WTC11 (cell line): ENCODE data around the gene SP140L. TPM values are rescaled to one million over a fixed set of nuclear protein-coding genes. Genes with fewer than 3 reads are reported as not detected.

Experiments
- ATAC-seq: fragments of 200-7000 bp; cut with Tn5 transposase; 2 replicates; pipeline ENCODE4 v1.10.0; 2021; ENCODE audit warnings: mild to moderate bottlenecking, moderate library complexity
- CTCF ChIA-PET: fragments of 300-600 bp; sonication (Branson Sonifier 250); formaldehyde crosslinking; loops from one replicate; lab custom pipeline; 2021; ENCODE audit warnings: antibody characterized with exemption; lab: Charles Lee
- POLR2A ChIA-PET: fragments of 350-600 bp; sonication (Branson Sonifier 250); formaldehyde crosslinking; loops from one replicate; lab custom pipeline; 2021; ENCODE audit warnings: antibody characterized with exemption; lab: Charles Lee
- DNase-seq: peaks from one replicate; pipeline ENCODE4 v3.0.0; 2021; ENCODE audit warnings: low spot score
- H3K27ac Mint-ChIP-seq: 2 replicates; pipeline ENCODE4 v1.8.0; 2021; ENCODE audit warnings: mixed read lengths
- H3K27me3 Mint-ChIP-seq: 2 replicates; pipeline ENCODE4 v1.8.0; 2021; ENCODE audit warnings: low read depth, mild to moderate bottlenecking, moderate library complexity, mixed read lengths
- H3K36me3 Mint-ChIP-seq: 2 replicates; pipeline ENCODE4 v1.8.0; 2021; ENCODE audit warnings: mixed read lengths
- H3K4me1 Mint-ChIP-seq: 2 replicates; pipeline ENCODE4 v1.8.0; 2022; ENCODE audit warnings: mixed read lengths
- H3K4me3 Mint-ChIP-seq: 2 replicates; pipeline ENCODE4 v1.8.0; 2021; ENCODE audit warnings: mild to moderate bottlenecking, moderate library complexity, mixed read lengths
- H3K9me3 Mint-ChIP-seq: 2 replicates; pipeline ENCODE4 v1.8.0; 2021; ENCODE audit warnings: mixed read lengths
- ATF1 ChIP-seq: sonication (generic); formaldehyde crosslinking; IDR thresholded peaks from 2 replicates; pipeline ENCODE4 v1.8.1; 2023; ENCODE audit warnings: mild to moderate bottlenecking, moderate library complexity, missing genetic modification reagents
- EMX1 ChIP-seq: fragments of 250-450 bp; sonication (Bioruptor Pico); IDR thresholded peaks from 2 replicates; pipeline ENCODE4 v1.8.0; 2021; ENCODE audit warnings: mild to moderate bottlenecking
- ETV6 ChIP-seq: sonication (generic); formaldehyde crosslinking; IDR thresholded peaks from 2 replicates; pipeline ENCODE4 v1.8.1; 2022; ENCODE audit warnings: mild to moderate bottlenecking, missing genetic modification reagents
- GRHL2 ChIP-seq: fragments of 250-450 bp; sonication (Bioruptor Pico); IDR thresholded peaks from 2 replicates; pipeline ENCODE4 v1.8.0; 2022; ENCODE audit warnings: mild to moderate bottlenecking, moderate library complexity; ENCODE audit not compliant: insufficient replicate concordance, severe bottlenecking
- HMGA2 ChIP-seq: fragments of 250-450 bp; sonication (Bioruptor Pico); IDR thresholded peaks from 2 replicates; pipeline ENCODE4 v1.4.0; 2021; ENCODE audit warnings: mild to moderate bottlenecking, moderate library complexity
- NR3C1 ChIP-seq: sonication (generic); formaldehyde crosslinking; conservative IDR thresholded peaks from 2 replicates; pipeline ENCODE4 v1.8.1; 2023; ENCODE audit warnings: low read depth, mild to moderate bottlenecking, missing genetic modification reagents
- ZNF138 ChIP-seq: sonication (generic); formaldehyde crosslinking; conservative IDR thresholded peaks from 2 replicates; pipeline ENCODE4 v1.8.1; 2022; ENCODE audit warnings: mild to moderate bottlenecking, moderate library complexity, missing genetic modification reagents
- ZNF219 ChIP-seq: sonication (generic); formaldehyde crosslinking; IDR thresholded peaks from 2 replicates; pipeline ENCODE4 v1.8.0; 2023; ENCODE audit warnings: missing genetic modification reagents, mild to moderate bottlenecking, borderline replicate concordance
- total RNA-seq: library from RNA; stranded (reverse); gene quantifications from 3 replicates; pipeline ENCODE4 v1.2.3, GENCODE V29; 2021
- TF ChIP-seq, protein P1 (sequence below): sonication (generic); formaldehyde crosslinking; IDR thresholded peaks from 2 replicates; pipeline ENCODE4 v1.8.1; 2022; ENCODE audit warnings: mild to moderate bottlenecking, missing genetic modification reagents, moderate library complexity, borderline replicate concordance
- TF ChIP-seq, protein P2 (sequence below): sonication (generic); formaldehyde crosslinking; IDR thresholded peaks from 2 replicates; pipeline ENCODE4 v1.8.1; 2022; ENCODE audit warnings: missing genetic modification reagents, borderline replicate concordance
- TF ChIP-seq, protein P3 (sequence below): sonication (generic); formaldehyde crosslinking; IDR thresholded peaks from 2 replicates; pipeline ENCODE4 v1.8.0; 2023; ENCODE audit warnings: mild to moderate bottlenecking, missing genetic modification reagents
- TF ChIP-seq, protein P4 (sequence below): sonication (generic); formaldehyde crosslinking; IDR thresholded peaks from 2 replicates; pipeline ENCODE4 v1.8.1; 2023; ENCODE audit warnings: mild to moderate bottlenecking, missing genetic modification reagents
- TF ChIP-seq, protein P5 (sequence below): sonication (generic); formaldehyde crosslinking; IDR thresholded peaks from 2 replicates; pipeline ENCODE4 v1.8.1; 2023; ENCODE audit warnings: mild to moderate bottlenecking, missing genetic modification reagents, borderline replicate concordance
- TF ChIP-seq, protein P6 (sequence below): sonication (generic); formaldehyde crosslinking; IDR thresholded peaks from 2 replicates; pipeline ENCODE4 v1.8.1; 2023; ENCODE audit warnings: mild to moderate bottlenecking, moderate library complexity, missing genetic modification reagents

SP140L gene
- total RNA-seq, 1 experiment from 2014 or later = 3.2 TPM

DNA sequence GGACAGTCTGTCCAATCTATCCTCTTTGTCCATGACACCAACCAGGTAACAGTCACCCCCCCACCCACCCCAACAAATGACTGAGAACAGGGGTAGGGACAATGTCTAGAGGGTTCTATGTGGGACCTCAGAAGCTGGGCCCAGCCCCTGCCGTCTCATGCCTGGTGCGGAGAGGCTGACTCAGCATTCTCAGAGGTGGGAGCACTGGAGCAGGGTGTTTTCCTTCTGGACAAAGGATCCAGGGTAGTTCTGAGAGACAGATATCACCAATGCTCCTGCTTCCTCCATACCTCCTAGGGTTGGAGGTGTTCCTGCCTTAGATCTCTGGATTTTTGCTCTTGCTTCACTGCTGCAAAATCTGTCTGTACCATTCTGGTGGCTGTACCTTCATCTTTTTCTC lies 55.1 kb downstream of the SP140L start (continued):
- TF ChIP-seq, protein P1, sequence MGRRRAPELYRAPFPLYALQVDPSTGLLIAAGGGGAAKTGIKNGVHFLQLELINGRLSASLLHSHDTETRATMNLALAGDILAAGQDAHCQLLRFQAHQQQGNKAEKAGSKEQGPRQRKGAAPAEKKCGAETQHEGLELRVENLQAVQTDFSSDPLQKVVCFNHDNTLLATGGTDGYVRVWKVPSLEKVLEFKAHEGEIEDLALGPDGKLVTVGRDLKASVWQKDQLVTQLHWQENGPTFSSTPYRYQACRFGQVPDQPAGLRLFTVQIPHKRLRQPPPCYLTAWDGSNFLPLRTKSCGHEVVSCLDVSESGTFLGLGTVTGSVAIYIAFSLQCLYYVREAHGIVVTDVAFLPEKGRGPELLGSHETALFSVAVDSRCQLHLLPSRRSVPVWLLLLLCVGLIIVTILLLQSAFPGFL = no peak
- no peak for TF ChIP-seq HMGA2 (CRISPR knock-in tag)

DNA sequence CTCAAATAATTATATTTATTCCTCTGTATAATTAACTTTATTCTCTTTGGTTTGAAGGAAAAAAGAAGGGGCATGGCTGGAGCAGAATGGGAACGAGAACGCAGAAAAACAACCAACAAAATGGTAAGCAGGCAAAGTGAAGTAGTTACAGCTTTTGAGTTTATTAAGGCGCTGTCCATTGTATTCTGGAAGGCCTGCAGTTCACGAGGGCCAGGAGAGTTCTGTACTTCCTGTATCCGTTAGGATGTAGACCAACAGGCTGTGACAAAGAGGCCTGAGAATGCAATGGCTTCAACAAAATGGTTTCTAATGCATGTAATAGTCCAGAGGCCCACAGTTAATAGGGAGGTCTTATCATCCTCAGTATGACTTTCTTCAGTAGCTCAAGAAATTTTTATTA lies 56.5 kb downstream of the SP140L start:
- DNase-seq (no peak), ATAC-seq (no peak)
- H3K9me3 Mint-ChIP-seq = no peaks in the 10 kb centered on the region
- H3K27ac Mint-ChIP-seq = no peak overlapping the region
- TF ChIP-seq, protein P2, sequence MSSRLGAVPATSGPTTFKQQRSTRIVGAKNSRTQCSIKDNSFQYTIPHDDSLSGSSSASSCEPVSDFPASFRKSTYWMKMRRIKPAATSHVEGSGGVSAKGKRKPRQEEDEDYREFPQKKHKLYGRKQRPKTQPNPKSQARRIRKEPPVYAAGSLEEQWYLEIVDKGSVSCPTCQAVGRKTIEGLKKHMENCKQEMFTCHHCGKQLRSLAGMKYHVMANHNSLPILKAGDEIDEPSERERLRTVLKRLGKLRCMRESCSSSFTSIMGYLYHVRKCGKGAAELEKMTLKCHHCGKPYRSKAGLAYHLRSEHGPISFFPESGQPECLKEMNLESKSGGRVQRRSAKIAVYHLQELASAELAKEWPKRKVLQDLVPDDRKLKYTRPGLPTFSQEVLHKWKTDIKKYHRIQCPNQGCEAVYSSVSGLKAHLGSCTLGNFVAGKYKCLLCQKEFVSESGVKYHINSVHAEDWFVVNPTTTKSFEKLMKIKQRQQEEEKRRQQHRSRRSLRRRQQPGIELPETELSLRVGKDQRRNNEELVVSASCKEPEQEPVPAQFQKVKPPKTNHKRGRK (CRISPR knock-in tag) = no peak
- TF ChIP-seq NR3C1 (CRISPR knock-in tag) (no peak), GRHL2 (CRISPR knock-in tag) (no peak), ATF1 (CRISPR knock-in tag) (no peak), EMX1 (CRISPR knock-in tag) (no peak)
- TF ChIP-seq, protein P3, sequence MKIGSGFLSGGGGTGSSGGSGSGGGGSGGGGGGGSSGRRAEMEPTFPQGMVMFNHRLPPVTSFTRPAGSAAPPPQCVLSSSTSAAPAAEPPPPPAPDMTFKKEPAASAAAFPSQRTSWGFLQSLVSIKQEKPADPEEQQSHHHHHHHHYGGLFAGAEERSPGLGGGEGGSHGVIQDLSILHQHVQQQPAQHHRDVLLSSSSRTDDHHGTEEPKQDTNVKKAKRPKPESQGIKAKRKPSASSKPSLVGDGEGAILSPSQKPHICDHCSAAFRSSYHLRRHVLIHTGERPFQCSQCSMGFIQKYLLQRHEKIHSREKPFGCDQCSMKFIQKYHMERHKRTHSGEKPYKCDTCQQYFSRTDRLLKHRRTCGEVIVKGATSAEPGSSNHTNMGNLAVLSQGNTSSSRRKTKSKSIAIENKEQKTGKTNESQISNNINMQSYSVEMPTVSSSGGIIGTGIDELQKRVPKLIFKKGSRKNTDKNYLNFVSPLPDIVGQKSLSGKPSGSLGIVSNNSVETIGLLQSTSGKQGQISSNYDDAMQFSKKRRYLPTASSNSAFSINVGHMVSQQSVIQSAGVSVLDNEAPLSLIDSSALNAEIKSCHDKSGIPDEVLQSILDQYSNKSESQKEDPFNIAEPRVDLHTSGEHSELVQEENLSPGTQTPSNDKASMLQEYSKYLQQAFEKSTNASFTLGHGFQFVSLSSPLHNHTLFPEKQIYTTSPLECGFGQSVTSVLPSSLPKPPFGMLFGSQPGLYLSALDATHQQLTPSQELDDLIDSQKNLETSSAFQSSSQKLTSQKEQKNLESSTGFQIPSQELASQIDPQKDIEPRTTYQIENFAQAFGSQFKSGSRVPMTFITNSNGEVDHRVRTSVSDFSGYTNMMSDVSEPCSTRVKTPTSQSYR (CRISPR knock-in tag) = no peak
- TF ChIP-seq, protein P4, sequence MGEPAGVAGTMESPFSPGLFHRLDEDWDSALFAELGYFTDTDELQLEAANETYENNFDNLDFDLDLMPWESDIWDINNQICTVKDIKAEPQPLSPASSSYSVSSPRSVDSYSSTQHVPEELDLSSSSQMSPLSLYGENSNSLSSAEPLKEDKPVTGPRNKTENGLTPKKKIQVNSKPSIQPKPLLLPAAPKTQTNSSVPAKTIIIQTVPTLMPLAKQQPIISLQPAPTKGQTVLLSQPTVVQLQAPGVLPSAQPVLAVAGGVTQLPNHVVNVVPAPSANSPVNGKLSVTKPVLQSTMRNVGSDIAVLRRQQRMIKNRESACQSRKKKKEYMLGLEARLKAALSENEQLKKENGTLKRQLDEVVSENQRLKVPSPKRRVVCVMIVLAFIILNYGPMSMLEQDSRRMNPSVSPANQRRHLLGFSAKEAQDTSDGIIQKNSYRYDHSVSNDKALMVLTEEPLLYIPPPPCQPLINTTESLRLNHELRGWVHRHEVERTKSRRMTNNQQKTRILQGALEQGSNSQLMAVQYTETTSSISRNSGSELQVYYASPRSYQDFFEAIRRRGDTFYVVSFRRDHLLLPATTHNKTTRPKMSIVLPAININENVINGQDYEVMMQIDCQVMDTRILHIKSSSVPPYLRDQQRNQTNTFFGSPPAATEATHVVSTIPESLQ (CRISPR knock-in tag) = no peak
- H3K4me3 Mint-ChIP-seq = no peak overlapping the region
- H3K4me1 Mint-ChIP-seq = no peaks in the 10 kb centered on the region
- ChIA-PET POLR2A (no interaction called here), CTCF (interaction anchor here (0.8 kb wide), 1 partner anchor 224 kb away, joined by 4 read pairs; no protein-coding TSS in a partner anchor)
- H3K27me3 Mint-ChIP-seq = no peaks in the 10 kb centered on the region
- no peaks in the 10 kb centered on the region for H3K36me3 Mint-ChIP-seq

DNA sequence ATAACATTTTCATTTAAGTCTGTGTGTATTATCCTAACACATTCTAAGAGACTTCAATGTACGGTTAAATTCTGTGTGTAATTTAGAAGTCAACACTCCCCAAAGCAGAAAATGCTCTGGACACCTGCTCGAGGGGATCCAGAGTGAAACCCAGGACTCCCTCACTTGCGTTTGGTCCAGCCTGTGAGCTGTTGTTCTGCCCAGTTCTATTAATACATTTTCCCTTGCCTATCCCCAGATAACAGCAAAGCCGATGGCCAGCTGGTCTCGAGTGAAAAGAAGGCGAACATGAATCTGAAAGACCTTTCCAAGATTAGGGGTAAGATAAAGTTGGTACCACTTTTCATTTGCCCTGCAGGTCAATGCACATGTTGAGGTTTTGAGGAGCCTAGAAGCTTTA lies 58.0 kb downstream of the SP140L start:
- Mint-ChIP-seq H3K4me3 (no peak overlapping the region), H3K27me3 (no peaks in the 10 kb centered on the region), H3K4me1 (no peaks in the 10 kb centered on the region), H3K9me3 (no peaks in the 10 kb centered on the region), H3K36me3 (no peaks in the 10 kb centered on the region), H3K27ac (no peak overlapping the region)
- no peak for DNase-seq
- no peak for ATAC-seq
- no peak for TF ChIP-seq HMGA2 (CRISPR knock-in tag)
- TF ChIP-seq, protein P5, sequence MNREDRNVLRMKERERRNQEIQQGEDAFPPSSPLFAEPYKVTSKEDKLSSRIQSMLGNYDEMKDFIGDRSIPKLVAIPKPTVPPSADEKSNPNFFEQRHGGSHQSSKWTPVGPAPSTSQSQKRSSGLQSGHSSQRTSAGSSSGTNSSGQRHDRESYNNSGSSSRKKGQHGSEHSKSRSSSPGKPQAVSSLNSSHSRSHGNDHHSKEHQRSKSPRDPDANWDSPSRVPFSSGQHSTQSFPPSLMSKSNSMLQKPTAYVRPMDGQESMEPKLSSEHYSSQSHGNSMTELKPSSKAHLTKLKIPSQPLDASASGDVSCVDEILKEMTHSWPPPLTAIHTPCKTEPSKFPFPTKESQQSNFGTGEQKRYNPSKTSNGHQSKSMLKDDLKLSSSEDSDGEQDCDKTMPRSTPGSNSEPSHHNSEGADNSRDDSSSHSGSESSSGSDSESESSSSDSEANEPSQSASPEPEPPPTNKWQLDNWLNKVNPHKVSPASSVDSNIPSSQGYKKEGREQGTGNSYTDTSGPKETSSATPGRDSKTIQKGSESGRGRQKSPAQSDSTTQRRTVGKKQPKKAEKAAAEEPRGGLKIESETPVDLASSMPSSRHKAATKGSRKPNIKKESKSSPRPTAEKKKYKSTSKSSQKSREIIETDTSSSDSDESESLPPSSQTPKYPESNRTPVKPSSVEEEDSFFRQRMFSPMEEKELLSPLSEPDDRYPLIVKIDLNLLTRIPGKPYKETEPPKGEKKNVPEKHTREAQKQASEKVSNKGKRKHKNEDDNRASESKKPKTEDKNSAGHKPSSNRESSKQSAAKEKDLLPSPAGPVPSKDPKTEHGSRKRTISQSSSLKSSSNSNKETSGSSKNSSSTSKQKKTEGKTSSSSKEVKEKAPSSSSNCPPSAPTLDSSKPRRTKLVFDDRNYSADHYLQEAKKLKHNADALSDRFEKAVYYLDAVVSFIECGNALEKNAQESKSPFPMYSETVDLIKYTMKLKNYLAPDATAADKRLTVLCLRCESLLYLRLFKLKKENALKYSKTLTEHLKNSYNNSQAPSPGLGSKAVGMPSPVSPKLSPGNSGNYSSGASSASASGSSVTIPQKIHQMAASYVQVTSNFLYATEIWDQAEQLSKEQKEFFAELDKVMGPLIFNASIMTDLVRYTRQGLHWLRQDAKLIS (CRISPR knock-in tag) = no peak
- TF ChIP-seq ETV6 (CRISPR knock-in tag) = no peak
- no peak for TF ChIP-seq NR3C1 (CRISPR knock-in tag)
- TF ChIP-seq, protein P6, sequence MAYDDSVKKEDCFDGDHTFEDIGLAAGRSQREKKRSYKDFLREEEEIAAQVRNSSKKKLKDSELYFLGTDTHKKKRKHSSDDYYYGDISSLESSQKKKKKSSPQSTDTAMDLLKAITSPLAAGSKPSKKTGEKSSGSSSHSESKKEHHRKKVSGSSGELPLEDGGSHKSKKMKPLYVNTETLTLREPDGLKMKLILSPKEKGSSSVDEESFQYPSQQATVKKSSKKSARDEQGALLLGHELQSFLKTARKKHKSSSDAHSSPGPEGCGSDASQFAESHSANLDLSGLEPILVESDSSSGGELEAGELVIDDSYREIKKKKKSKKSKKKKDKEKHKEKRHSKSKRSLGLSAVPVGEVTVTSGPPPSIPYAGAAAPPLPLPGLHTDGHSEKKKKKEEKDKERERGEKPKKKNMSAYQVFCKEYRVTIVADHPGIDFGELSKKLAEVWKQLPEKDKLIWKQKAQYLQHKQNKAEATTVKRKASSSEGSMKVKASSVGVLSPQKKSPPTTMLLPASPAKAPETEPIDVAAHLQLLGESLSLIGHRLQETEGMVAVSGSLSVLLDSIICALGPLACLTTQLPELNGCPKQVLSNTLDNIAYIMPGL (CRISPR knock-in tag) = no peak
- TF ChIP-seq ZNF219 (CRISPR knock-in tag) = no peak
- no peak for TF ChIP-seq ZNF138 (CRISPR knock-in tag)
- CTCF ChIA-PET = no interaction called here
- POLR2A ChIA-PET = no interaction called here
